Testis (tissue), 3 donors: Measurements from ENCODE around the gene ARTN. TPM values are rescaled to one million over a fixed set of nuclear protein-coding genes. Genes with fewer than 3 reads are reported as not detected.
A peak's percentile ranks its signal among the peaks of the same experiment; 100 is the strongest.

Experiments used
- DNase-seq: peaks from one replicate; pipeline ENCODE4 v3.0.0-alpha.2; 2019
- H3K27ac ChIP-seq, 2 donors: fragments of 200-600 bp; sonication (generic); one replicate each; pipeline ENCODE4 v1.5.1; 2019
- H3K27me3 ChIP-seq: fragments of 200-600 bp; sonication (generic); one replicate; pipeline ENCODE4 v1.5.1; 2019
- H3K36me3 ChIP-seq: fragments of 200-600 bp; sonication (generic); one replicate; pipeline ENCODE4 v1.5.1; 2017; ENCODE audit warnings: low read depth; ENCODE audit errors: missing control alignments
- H3K4me1 ChIP-seq: fragments of 200-600 bp; sonication (generic); one replicate; pipeline ENCODE4 v1.5.1; 2019
- H3K4me3 ChIP-seq, 2 donors: fragments of 200-600 bp; sonication (generic); one replicate each; pipeline ENCODE4 v1.5.1; 2017 to 2019
- H3K9me3 ChIP-seq: fragments of 200-600 bp; sonication (generic); one replicate; pipeline ENCODE4 v1.5.1; 2017
- POLR2A ChIP-seq: fragments of 450-650 bp; IDR thresholded peaks from one replicate; pipeline ENCODE4 v1.6.1; 2017; ENCODE audit warnings: antibody characterized with exemption, mild to moderate bottlenecking, moderate library complexity
- WGBS, 2 donors: methylation state at CpG; one replicate each; pipeline ENCODE4 v1.1.5; 2018; 5-methylcytosine and 5-hydroxymethylcytosine counted together
- intact Hi-C: fragments of 100-400 bp; cut with DNase I; formaldehyde crosslinking; loops from one replicate; pipeline ENCODE4 v1.15.1; 2023; ENCODE audit warnings: low total_unique reads
- polyA plus RNA-seq: library from polyadenylated mRNA; stranded (reverse); fragments of 350-450 nt; fragmentation: Illumina TruSeq; extraction: RNeasy Lipid Tissue Mini Kit (QIAGEN cat#74804); gene quantifications from one replicate; pipeline ENCODE4 v1.2.3, GENCODE V29; 2014; ENCODE audit warnings: low read depth, low replicate concordance; ENCODE audit not compliant: insufficient read depth
- total RNA-seq, 2 donors: library from RNA; depleted of rRNA; stranded (reverse); fragments of >200 nt; gene quantifications; one replicate each; pipeline ENCODE4 v1.2.3, GENCODE V29; 2016
- TF ChIP-seq, protein P1 (sequence below), 3 experiments: fragments of 450-650 bp in 2 of 3; fragments of 200-600 bp in 1 of 3; sonication (generic) in 1 of 3; IDR thresholded peaks; one replicate each; pipeline ENCODE4 v1.5.1; 2016 to 2019; ENCODE audit warnings: antibody characterized with exemption in 3 of 3, mild to moderate bottlenecking in 2 of 3, moderate library complexity in 1 of 3

Gene ARTN
- total and polyA plus RNA-seq, 3 donors from 2014 or later = 1.6 to 5.4 (median 1.9) TPM

DNA sequence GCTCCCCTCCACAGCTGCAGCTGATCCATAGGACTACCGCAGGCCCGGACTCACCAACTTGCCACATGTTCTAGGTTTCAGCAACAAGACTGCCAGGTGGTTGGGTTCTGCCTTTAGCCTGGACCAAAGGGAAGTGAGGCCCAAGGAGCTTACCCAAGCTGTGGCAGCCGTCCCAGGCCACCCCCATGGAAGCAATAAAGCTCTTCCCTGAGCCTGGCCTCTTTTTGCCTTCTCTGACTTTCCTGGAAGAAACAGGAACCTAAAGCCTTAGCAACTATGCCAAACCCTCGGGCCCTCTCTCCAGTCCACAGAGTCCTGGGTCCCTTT lies 2.7 kb upstream of the ARTN start:
- intact Hi-C loops = loop anchor here (10.0 kb wide), 1 partner anchor 396 kb away; the partner anchor contains the start of gene PTPRF
- no peak for TF ChIP-seq POLR2A
- TF ChIP-seq, protein P1, sequence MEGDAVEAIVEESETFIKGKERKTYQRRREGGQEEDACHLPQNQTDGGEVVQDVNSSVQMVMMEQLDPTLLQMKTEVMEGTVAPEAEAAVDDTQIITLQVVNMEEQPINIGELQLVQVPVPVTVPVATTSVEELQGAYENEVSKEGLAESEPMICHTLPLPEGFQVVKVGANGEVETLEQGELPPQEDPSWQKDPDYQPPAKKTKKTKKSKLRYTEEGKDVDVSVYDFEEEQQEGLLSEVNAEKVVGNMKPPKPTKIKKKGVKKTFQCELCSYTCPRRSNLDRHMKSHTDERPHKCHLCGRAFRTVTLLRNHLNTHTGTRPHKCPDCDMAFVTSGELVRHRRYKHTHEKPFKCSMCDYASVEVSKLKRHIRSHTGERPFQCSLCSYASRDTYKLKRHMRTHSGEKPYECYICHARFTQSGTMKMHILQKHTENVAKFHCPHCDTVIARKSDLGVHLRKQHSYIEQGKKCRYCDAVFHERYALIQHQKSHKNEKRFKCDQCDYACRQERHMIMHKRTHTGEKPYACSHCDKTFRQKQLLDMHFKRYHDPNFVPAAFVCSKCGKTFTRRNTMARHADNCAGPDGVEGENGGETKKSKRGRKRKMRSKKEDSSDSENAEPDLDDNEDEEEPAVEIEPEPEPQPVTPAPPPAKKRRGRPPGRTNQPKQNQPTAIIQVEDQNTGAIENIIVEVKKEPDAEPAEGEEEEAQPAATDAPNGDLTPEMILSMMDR (IDR thresholded peaks at IDR 0.05) = no peak
- 68 to 86% methylated on average over 4 of the region's 4 CpGs for WGBS, 2 donors
- Histone ChIP-seq H3K36me3 (no peaks in the 10 kb centered on the region), H3K27ac (no peak overlapping the region), H3K27me3 (no peaks in the 10 kb centered on the region), H3K4me3 (no peak overlapping the region), H3K9me3 (no peaks in the 10 kb centered on the region), H3K4me1 (peaks cover 12% of the 10 kb centered on the region)
- DNase-seq = no peak

DNA sequence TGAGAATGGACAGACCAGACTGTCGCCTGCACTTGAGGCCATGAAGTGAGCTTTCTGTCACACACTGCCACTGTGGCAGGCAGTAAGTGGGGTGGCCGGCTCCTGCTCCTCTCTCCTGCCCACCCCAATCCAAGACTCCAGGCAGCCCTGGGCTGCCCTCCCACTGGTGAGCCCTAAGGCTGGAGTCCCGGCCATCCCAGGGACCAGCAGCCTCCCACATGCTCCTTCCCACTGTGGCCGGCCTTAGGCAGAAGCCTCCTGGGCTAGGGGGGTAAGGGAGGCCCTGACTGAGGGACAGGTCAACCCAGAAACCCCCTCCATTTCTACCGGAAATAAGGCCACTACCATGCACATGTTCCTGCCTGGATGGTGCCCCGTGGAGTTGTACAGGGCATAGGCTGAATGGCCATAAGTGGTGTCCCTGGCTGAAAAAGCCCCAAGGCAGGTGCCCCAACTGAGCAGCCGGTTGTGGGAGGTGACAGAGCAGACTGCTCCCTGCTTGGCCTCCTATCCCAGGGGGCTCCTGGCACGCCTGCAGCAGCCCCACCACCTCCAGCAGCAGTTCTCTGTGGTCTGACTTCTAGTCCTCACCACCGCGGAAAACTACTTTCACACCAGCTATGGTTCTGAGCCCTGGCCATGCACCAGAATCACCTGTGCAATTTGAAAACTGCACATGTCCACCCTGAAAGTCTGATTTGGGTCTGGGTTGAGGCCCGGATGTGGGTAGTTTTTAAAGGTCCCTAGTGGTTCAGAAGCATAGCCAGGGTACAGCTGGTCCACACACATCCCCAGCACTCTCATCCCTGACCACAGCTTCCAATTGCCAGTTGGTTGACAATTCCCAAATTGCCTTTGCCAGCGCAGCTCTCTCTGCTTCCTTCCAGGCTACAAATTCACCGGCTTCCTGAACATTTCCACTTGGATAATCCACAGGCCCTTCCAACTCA lies 1.6 kb upstream of the ARTN start:
- Histone ChIP-seq H3K36me3 (no peaks in the 10 kb centered on the region), H3K4me1 (peaks cover 15% of the 10 kb centered on the region), H3K4me3 (no peak overlapping the region), H3K9me3 (no peaks in the 10 kb centered on the region), H3K27ac (no peak overlapping the region), H3K27me3 (no peaks in the 10 kb centered on the region)
- TF ChIP-seq POLR2A = no peak
- TF ChIP-seq, protein P1 (IDR thresholded peaks at IDR 0.05) = no peak
- DNase-seq = no peak
- WGBS, 2 donors = 89 to 91% methylated on average over 12 to 13 of the region's 13 CpGs
- intact Hi-C loops = loop anchor here (10.0 kb wide), 1 partner anchor 397 kb away; the partner anchor contains the start of gene PTPRF

DNA sequence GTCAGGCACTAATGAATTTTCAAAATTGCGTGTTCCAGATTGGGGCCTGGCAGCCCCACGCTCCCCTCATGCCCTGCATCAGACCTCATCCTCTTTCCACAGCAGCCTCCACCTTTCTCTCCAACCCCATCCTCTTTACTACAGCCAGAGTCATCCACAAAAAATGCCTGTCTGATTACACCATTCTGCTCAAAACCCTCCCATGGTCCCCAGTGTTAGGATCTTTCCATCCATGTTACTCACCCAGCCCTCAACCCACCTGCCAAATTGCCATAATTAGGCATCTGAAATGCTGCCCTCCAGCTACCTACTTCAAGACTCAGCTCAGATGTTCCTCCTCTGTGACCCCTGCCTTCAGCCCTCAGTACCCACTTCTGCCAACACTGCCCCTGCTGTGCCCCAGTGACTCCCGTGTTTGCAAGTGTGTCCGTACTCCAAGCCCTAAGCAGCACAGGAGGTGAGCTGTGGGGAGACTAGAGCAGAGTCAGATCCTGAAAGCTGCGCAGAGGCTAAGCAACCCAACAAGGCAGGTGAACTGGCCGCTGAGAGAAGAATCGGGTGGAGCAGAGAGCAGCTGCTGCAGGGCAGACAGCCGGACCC lies 715 bp upstream of the ARTN start:
- no peak overlapping the region for H3K4me3 ChIP-seq
- 32 to 34% methylated on average over 8 of the region's 8 CpGs for WGBS, 2 donors
- intact Hi-C loops = loop anchor here (10.0 kb wide), 1 partner anchor 398 kb away; the partner anchor contains the start of gene PTPRF
- TF ChIP-seq POLR2A = no peak
- TF ChIP-seq, protein P1 (IDR thresholded peaks at IDR 0.05) = no peak
- no peaks in the 10 kb centered on the region for H3K27me3 ChIP-seq
- H3K27ac ChIP-seq = no peak overlapping the region
- H3K9me3 ChIP-seq = no peaks in the 10 kb centered on the region
- DNase-seq = no peak
- no peaks in the 10 kb centered on the region for H3K36me3 ChIP-seq
- peaks cover 15% of the 10 kb centered on the region for H3K4me1 ChIP-seq

DNA sequence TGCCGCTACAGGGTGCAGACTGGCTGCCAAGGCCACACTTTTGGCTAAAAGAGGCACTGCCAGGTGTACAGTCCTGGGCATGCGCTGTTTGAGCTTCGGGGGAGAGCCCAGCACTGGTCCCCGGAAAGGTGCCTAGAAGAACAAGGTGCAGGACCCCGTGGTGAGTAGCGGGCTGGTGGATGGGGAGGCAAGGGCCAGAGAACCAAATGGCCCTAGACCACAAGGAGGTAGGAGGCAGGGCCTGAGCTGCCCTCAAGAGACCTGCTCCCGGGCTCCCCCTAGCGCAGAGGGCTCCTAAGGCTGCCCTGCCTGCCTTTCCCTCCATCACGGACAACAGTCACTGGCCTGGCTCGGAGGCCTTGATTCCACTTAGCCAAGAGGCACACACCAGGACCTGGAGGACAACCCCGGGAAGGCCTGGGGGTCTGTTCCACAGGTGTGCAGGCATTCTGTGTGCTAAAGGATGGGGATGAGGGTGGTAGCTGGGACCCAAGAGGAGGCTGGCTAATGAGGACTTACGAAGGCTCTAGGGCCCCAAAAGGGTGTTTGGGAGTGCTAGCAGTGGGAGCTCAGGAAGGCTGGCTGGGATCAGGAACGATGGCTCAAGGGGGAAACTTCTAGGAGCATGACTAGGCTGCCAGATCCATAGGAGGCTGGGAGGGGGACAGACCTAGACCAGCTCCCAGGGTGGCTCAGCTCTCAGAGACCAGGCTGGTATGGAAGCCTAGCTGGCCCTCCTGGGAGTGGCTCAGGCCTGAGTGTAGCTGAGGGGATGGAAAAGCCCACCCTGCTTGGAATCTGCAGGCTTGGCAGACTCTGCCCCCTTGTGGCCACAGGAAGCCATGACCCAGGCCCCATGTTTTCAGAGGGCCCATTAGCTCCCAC lies 742 bp downstream of the ARTN start:
- H3K27ac ChIP-seq = peak overlapping the region in 1 of 2 donors; percentile 18

More for the DNA sequence above, 742 bp downstream of the ARTN start:
- WGBS, 2 donors = 31 to 33% methylated on average over 12 to 13 of the region's 13 CpGs
- Histone ChIP-seq H3K4me1 (peaks cover 15% of the 10 kb centered on the region), H3K36me3 (no peaks in the 10 kb centered on the region), H3K27me3 (no peaks in the 10 kb centered on the region), H3K9me3 (no peaks in the 10 kb centered on the region), H3K4me3 (peak overlapping the region in 1 of 2 donors; percentile 11)
- DNase-seq = peak; percentile 71
- intact Hi-C loops = loop anchor here (10.0 kb wide), 1 partner anchor 400 kb away; the partner anchor contains the start of gene PTPRF
- TF ChIP-seq POLR2A = no peak
- TF ChIP-seq, protein P1 (IDR thresholded peaks at IDR 0.05) = peak; percentile 85 to 93 (median 90)
